OCI-LY3 (cell line): ENCODE measurements around the gene DLG1.

Source experiments
- CTCF ChIP-seq: fragments of 200-600, 300-600 bp; sonication (generic); IDR thresholded peaks from 2 replicates; pipeline ENCODE4 v1.5.1; 2014; ENCODE audit warnings: antibody characterized with exemption, low read length, low read depth
- EZH2phosphoT487 ChIP-seq: fragments of 200-600 bp; shearing (Covaris generic); IDR thresholded peaks from 2 replicates; pipeline ENCODE4 v1.6.1; 2018; ENCODE audit warnings: antibody characterized with exemption, mixed run types, low read depth

GRCh38 chr3:197262709-197263108 is 35.7 kb downstream of the DLG1 start:
- TF ChIP-seq CTCF, result no peak
- no peak for TF ChIP-seq EZH2phosphoT487
